AG09319 (cell line): Measurements from ENCODE around the gene OR5AN1.
"Not testable (repeated sequence)": the region's sequence is repeated elsewhere in the genome, so short reads cannot be mapped to it uniquely, and the experiment has no call there.

ENCODE experiments used
- DNase-seq: peaks from one replicate; pipeline ENCODE4 v3.0.0-alpha.2; 2010; ENCODE audit warnings: low read depth; ENCODE audit errors: extremely low read depth
- CTCF ChIP-seq: IDR thresholded peaks from 2 replicates; pipeline ENCODE4 v1.5.1; 2011; ENCODE audit warnings: low read depth, mild to moderate bottlenecking, inconsistent platforms, low read length, moderate library complexity

The OR5AN1 gene

GRCh38 chr11:59365232-59366018 lies 6.7 kb downstream of the OR5AN1 start:
- no peak for DNase-seq
- TF ChIP-seq CTCF: no peak

DNA sequence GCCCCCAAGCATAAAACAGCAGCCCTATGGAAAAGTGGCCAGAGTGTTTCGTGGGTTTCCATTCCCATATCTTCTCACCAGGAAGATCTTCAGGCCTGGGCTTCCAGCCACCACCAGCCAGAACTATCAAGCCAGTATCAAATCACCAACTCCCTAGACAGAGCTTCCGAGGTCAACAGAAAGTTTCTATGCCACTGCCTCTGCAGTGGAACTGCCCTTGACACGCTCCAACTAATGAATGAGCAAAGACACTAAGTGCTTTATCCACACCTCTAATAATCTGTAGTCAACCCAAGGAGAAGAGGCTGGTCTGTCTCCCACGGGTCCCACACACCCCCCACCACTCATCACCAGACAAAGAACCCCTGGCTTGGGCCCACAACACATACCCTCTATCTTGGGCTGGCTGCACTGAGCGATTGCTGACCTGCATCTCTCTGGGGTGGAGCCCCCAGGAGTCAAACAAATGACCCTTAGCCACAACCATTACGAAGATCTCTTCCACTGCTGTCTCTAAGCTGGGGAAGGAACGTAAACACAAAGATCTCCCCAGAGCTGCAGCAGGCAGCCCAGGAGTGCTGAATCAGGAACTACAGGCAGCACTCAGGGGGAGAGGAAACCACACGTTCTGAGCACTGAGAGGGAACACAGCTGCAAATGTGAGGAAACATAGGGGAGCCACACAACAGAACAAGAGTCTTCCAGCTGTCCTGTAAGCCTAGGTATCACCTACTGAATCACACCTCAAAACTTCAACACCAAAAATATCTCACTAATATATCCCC lies 9.7 kb downstream of the OR5AN1 start:
- no peak for DNase-seq
- no peak for TF ChIP-seq CTCF

- DNase-seq: not testable (repeated sequence)
Measured at GRCh38 chr11:59372324-59372723, 13.6 kb downstream of the OR5AN1 start.

DNA sequence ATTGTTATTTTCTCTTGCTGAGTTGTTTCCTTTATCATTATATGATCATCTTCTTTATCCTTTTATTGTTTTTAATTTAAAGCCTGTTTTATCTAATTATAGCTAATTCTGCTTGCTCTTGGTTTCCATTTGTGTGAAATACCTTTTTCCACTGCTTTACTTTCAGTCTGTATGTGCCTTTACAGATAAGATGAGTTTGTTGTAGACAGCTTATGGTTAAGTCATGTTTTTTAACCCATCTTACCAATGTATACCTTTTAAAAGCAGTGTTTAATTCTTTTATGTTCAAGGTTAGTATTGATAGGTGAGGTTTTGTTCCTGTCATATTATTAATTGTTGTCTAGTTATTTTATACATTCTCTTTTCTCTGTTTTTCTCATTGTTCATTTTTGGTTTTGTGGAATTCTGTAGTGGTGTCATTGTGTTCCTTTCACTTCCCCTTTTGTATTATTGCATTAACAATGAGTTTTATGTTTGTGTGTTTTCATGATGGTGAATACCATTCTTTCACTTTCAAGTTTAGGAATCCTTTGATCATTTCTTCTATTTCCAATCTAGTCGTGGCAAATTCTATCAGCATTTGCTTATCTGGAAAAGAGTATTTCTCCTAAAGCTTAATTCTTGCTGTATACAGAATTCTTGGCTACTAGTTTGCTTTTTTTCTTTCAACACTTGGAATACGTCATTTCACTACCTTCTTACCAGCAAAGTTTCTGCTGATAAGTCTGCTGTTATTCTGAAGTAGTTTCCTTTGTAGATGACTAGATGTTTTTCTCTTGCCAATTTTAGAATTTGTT lies 21.8 kb downstream of the OR5AN1 start:
- DNase-seq: no peak
- no peak for TF ChIP-seq CTCF

- no peak for TF ChIP-seq CTCF
Measured at GRCh38 chr11:59394186-59394585, 35.5 kb downstream of the OR5AN1 start.

DNA sequence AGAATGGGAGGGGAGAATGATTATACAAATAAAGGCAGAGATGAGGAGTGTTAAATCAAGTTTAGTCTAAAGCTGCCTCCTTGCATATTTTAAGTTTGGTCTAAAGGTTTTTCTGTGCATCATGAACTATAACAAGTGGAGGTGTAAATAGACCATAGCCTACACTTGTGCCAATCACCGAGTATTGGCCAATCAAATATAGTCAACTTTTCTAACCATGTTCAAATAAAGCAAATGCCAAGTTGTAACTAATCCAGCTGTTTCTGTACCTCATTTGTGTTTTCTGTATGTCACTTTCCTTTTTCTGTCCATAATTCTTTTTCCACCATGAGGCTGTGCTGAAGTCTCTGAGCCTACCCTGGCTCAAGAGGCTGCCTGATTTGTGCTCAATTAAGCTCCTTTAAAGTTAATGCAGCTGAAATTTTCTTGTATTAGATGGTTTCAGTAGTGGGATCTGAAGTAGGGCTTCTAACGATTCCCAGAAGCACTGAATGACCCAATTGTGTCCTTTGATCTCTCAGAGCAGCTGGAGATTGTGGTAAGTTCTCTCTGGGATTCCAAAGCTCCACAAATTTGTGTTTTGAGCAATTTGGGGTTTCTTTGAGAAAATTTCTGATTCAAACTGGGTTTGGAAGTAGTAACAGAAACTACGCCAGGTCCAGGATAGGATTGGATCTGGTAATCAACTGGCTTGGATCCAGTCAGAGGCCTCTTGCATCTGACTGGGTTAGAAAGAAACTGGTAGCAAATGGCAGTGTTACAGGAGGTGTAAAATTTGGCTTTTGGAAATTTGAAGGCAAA lies 42.0 kb downstream of the OR5AN1 start:
- TF ChIP-seq CTCF: no peak
- DNase-seq: no peak

More at GRCh38 chr11:59394186-59394585, 35.5 kb downstream of the OR5AN1 start:
- DNase-seq: no peak

GRCh38 chr11:59401262-59401552 lies 42.5 kb downstream of the OR5AN1 start:
- DNase-seq: no peak
- no peak for TF ChIP-seq CTCF
